Stimulated activated CD8-positive, alpha-beta memory T cell treated with anti-CD3 and anti-CD28 coated beads, Interleukin-15, amount 100 ng/mL, for 1 hour (primary cell): Measurements from ENCODE around the gene GALNTL6.

Experiments
- DNase-seq: peaks from one replicate; pipeline ENCODE4 v3.0.0-alpha.2; 2020; ENCODE audit warnings: low read depth

GALNTL6 gene

GRCh38 chr4:173074501-173074946, 1261.3 kb downstream of the GALNTL6 start:
- DNase-seq, result no peak

GRCh38 chr4:173076903-173077634, 1263.9 kb downstream of the GALNTL6 start:
- DNase-seq, result no peak

- DNase-seq, result no peak
Measured at GRCh38 chr4:173088144-173088543, 1274.9 kb downstream of the GALNTL6 start.
